Measurements from ENCODE around the gene WDR36. TPM values are rescaled to one million over a fixed set of nuclear protein-coding genes. Genes with fewer than 3 reads are reported as not detected.
A peak's percentile ranks its signal among the peaks of the same experiment; 100 is the strongest.

The WDR36 gene
- 12.6 TPM for polyA plus RNA-seq (2012; ENCODE audit: low read depth, missing spikeins)

DNA sequence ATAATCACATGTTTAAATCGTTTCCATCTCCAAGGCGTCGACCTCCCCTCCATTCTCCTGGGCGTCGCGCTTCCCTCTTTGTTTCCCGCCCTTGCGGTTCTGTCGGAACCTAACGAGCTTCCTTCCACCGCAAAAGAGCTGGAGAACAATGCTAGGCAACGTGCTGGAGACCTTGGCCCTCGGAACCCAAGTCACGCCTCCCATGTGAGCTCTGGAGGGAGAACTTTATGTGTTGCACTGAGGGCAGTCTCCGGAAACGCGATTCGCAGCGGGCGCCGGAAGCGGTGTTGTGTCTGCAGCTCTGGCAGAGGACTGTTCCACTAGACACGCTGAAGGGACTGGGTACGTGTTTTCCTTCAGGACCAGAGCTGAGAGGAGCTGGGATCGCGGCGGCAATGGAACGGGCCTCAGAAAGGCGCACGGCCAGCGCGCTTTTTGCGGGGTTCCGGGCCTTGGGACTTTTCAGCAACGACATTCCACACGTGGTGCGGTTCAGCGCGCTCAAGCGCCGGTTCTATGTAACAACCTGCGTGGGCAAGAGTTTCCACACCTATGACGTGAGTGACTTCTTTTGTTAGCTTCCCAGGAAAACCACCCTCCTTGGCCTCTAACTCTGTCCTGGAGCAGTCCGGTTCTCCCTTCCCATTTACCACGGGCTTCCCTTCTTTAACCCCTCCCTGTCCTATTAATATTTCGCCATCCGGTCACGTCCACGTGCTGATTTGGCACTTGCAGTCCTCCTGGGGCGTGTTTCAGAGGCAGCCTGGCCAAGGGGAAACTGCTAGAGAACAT is at the start of gene WDR36:
WDR36 (plus strand) TSS at position 287 of the 792 bp plus-strand sequence; CDS start at position 396, 109 bp downstream.
- DNase-seq (ENCODE audit: insufficient read length, low spot score), result peak; percentile 61
- TF ChIP-seq POU2F2 (IDR thresholded peaks at IDR 0.05; ENCODE audit: low read depth, low read length), result peak; percentile 91
- TF ChIP-seq POLR2A (IDR thresholded peaks at IDR 0.05; ENCODE audit: low read depth, low read length), result peak; percentile 83
- peak; percentile 92 for TF ChIP-seq POLR2AphosphoS5 (IDR thresholded peaks at IDR 0.05; ENCODE audit: low read depth, low read length)
- TF ChIP-seq TAF1 (IDR thresholded peaks at IDR 0.05; ENCODE audit: low read depth, low read length), result peak; percentile 92
- TF ChIP-seq SPI1 (IDR thresholded peaks at IDR 0.05; ENCODE audit: low read depth, low read length), result no peak
- no peak for TF ChIP-seq PAX5 (IDR thresholded peaks at IDR 0.05; ENCODE audit: insufficient read depth, low read length, severe bottlenecking)
- peak; percentile 98 for FAIRE-seq

DNA sequence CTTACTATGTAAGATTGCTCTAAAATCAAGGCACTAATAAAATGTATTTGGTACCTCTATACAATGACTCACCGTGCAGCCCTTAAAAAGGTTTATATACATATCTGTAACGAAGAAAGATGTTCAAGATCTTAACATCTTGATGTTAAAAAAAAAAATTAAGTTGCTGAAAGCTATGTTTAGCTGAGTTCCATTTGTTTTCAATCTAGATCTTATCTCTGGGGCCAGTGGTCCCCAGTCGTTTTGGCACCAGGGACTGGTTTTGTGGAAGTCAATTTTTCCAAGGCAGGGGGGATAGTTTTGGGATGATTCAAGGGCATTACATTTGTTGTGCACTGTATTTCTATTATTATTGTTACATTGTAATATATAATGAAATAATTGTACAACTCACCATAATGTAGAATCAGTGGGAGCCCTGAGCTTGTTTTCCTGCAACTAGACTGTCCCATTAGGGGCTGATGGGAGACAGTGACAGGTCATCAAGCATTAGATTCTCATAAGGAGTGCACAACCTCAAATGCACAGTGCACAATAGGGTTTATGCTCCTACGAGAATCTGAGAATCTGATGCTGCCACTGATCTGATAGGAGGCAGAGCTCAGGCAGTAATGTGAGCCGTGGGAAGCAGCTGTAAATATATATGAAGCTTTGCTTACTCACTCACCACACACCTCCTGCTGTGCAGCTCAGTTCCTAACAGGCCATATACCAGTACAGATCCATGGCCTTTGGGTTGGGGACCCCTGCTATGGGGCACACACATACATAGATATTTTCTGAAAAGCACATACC is 48.2 kb upstream of the WDR36 start:
- DNase-seq (ENCODE audit: insufficient read length, low spot score) (no peak), FAIRE-seq (no peak)
- TF ChIP-seq POLR2A (IDR thresholded peaks at IDR 0.05; ENCODE audit: low read depth, low read length) (no peak), POU2F2 (IDR thresholded peaks at IDR 0.05; ENCODE audit: low read depth, low read length) (no peak), SPI1 (IDR thresholded peaks at IDR 0.05; ENCODE audit: low read depth, low read length) (no peak), TAF1 (IDR thresholded peaks at IDR 0.05; ENCODE audit: low read depth, low read length) (no peak), POLR2AphosphoS5 (IDR thresholded peaks at IDR 0.05; ENCODE audit: low read depth, low read length) (no peak), PAX5 (IDR thresholded peaks at IDR 0.05; ENCODE audit: insufficient read depth, low read length, severe bottlenecking) (no peak)

GRCh38 chr5:111058064-111058463 is 34.1 kb upstream of the WDR36 start:
- FAIRE-seq (no peak), DNase-seq (ENCODE audit: insufficient read length, low spot score) (no peak)
- TF ChIP-seq POU2F2 (IDR thresholded peaks at IDR 0.05; ENCODE audit: low read depth, low read length) (no peak), SPI1 (IDR thresholded peaks at IDR 0.05; ENCODE audit: low read depth, low read length) (no peak), POLR2AphosphoS5 (IDR thresholded peaks at IDR 0.05; ENCODE audit: low read depth, low read length) (no peak), POLR2A (IDR thresholded peaks at IDR 0.05; ENCODE audit: low read depth, low read length) (no peak), TAF1 (IDR thresholded peaks at IDR 0.05; ENCODE audit: low read depth, low read length) (no peak)

DNA sequence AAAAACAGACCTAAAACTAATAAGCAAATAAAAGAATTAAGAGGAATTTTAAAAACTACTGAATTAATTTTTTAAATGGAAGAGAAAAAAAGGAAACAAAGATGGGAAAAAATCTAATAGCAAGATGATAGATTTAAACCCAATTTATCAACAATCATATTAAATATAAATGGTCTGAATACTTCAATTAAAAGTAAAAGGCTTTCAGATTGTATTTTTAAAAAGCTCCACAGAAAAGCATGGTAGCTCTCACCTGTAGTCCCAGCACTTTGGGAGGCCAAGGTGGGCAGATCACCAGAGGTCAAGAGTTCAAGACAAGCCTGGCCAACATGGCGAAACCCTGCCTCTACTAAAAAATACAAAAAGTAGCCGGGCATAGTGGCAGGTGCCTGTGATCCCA is 32.0 kb upstream of the WDR36 start:
- TF ChIP-seq PAX5 (IDR thresholded peaks at IDR 0.05; ENCODE audit: insufficient read depth, low read length, severe bottlenecking) (no peak), POLR2AphosphoS5 (IDR thresholded peaks at IDR 0.05; ENCODE audit: low read depth, low read length) (no peak), SPI1 (IDR thresholded peaks at IDR 0.05; ENCODE audit: low read depth, low read length) (no peak), POLR2A (IDR thresholded peaks at IDR 0.05; ENCODE audit: low read depth, low read length) (no peak), POU2F2 (IDR thresholded peaks at IDR 0.05; ENCODE audit: low read depth, low read length) (no peak), TAF1 (IDR thresholded peaks at IDR 0.05; ENCODE audit: low read depth, low read length) (no peak)
- no peak for DNase-seq (ENCODE audit: insufficient read length, low spot score)
- no peak for FAIRE-seq

- DNase-seq (ENCODE audit: insufficient read length, low spot score), result no peak
- FAIRE-seq, result no peak
- no peak for TF ChIP-seq SPI1 (IDR thresholded peaks at IDR 0.05; ENCODE audit: low read depth, low read length)
- no peak for TF ChIP-seq POLR2AphosphoS5 (IDR thresholded peaks at IDR 0.05; ENCODE audit: low read depth, low read length)
- TF ChIP-seq POLR2A (IDR thresholded peaks at IDR 0.05; ENCODE audit: low read depth, low read length), result no peak
- TF ChIP-seq TAF1 (IDR thresholded peaks at IDR 0.05; ENCODE audit: low read depth, low read length), result no peak
- TF ChIP-seq POU2F2 (IDR thresholded peaks at IDR 0.05; ENCODE audit: low read depth, low read length), result no peak
- TF ChIP-seq PAX5 (IDR thresholded peaks at IDR 0.05; ENCODE audit: insufficient read depth, low read length, severe bottlenecking), result no peak
Measured at GRCh38 chr5:111061618-111062017, 30.5 kb upstream of the WDR36 start.

DNA sequence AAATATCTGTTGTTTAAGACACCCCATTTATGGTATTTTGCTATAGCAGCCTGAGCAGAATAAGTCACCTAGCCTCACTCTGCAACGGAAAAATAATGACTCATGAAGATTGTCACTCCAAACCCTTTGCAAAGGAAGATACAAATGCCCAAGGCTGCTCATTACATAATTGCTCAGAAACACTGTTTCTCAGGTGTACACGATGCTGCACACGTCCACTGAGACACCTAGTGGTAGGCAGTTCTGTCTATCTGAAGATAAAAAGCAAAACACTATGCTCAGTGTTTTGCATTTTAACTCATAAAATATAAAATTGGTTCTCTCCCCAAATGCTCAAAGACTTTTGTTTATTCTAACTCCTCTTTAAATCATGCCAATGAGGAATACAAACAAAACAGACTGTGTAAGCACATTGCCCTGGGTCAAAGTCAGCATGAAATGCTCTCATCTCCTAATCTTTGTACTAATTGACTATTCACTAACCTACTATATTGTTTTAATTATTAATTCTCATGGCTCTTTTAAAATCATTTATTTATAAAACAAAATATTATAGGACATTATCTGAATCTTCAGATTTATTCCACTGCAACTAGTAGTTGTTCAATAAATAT is 28.3 kb upstream of the WDR36 start:
- DNase-seq (ENCODE audit: insufficient read length, low spot score) (no peak), FAIRE-seq (peak; percentile 68)

GRCh38 chr5:111066261-111066938 is 25.7 kb upstream of the WDR36 start:
- DNase-seq (ENCODE audit: insufficient read length, low spot score) (no peak), FAIRE-seq (no peak)
- TF ChIP-seq POLR2A (IDR thresholded peaks at IDR 0.05; ENCODE audit: low read depth, low read length) (no peak), POLR2AphosphoS5 (IDR thresholded peaks at IDR 0.05; ENCODE audit: low read depth, low read length) (no peak), TAF1 (IDR thresholded peaks at IDR 0.05; ENCODE audit: low read depth, low read length) (no peak), PAX5 (IDR thresholded peaks at IDR 0.05; ENCODE audit: insufficient read depth, low read length, severe bottlenecking) (no peak), POU2F2 (IDR thresholded peaks at IDR 0.05; ENCODE audit: low read depth, low read length) (no peak), SPI1 (IDR thresholded peaks at IDR 0.05; ENCODE audit: low read depth, low read length) (no peak)

More for the DNA sequence above, 28.3 kb upstream of the WDR36 start:
- TF ChIP-seq POU2F2 (IDR thresholded peaks at IDR 0.05; ENCODE audit: low read depth, low read length) (no peak), PAX5 (IDR thresholded peaks at IDR 0.05; ENCODE audit: insufficient read depth, low read length, severe bottlenecking) (no peak), POLR2AphosphoS5 (IDR thresholded peaks at IDR 0.05; ENCODE audit: low read depth, low read length) (no peak), POLR2A (IDR thresholded peaks at IDR 0.05; ENCODE audit: low read depth, low read length) (no peak), TAF1 (IDR thresholded peaks at IDR 0.05; ENCODE audit: low read depth, low read length) (no peak), SPI1 (IDR thresholded peaks at IDR 0.05; ENCODE audit: low read depth, low read length) (no peak)

- FAIRE-seq (no peak), DNase-seq (ENCODE audit: insufficient read length, low spot score) (no peak)
- TF ChIP-seq SPI1 (IDR thresholded peaks at IDR 0.05; ENCODE audit: low read depth, low read length) (no peak), POU2F2 (IDR thresholded peaks at IDR 0.05; ENCODE audit: low read depth, low read length) (no peak), POLR2A (IDR thresholded peaks at IDR 0.05; ENCODE audit: low read depth, low read length) (no peak), PAX5 (IDR thresholded peaks at IDR 0.05; ENCODE audit: insufficient read depth, low read length, severe bottlenecking) (no peak), POLR2AphosphoS5 (IDR thresholded peaks at IDR 0.05; ENCODE audit: low read depth, low read length) (no peak), TAF1 (IDR thresholded peaks at IDR 0.05; ENCODE audit: low read depth, low read length) (no peak)
Measured at GRCh38 chr5:111068213-111068612, 23.9 kb upstream of the WDR36 start.

Data from GM12891 (cell line).